Neuron (in vitro differentiated cells): ENCODE measurements around the gene TBX10.
"Not testable (repeated sequence)": the region's sequence is repeated elsewhere in the genome, so short reads cannot be mapped to it uniquely, and the experiment has no call there.

Experiments used
- H2AFZ ChIP-seq: one replicate; pipeline ENCODE4 v1.6.1; 2013; ENCODE audit warnings: low read depth, mild to moderate bottlenecking, inconsistent platforms, low read length, moderate library complexity
- H3K27me3 ChIP-seq: one replicate; pipeline ENCODE4 v1.6.1; 2013; ENCODE audit warnings: low read length; ENCODE audit not compliant: insufficient read depth
- H3K36me3 ChIP-seq: one replicate; pipeline ENCODE4 v1.6.1; 2013; ENCODE audit warnings: low read length; ENCODE audit not compliant: insufficient read depth
- H3K4me1 ChIP-seq: one replicate; pipeline ENCODE4 v1.6.1; 2013; ENCODE audit warnings: low read length; ENCODE audit not compliant: insufficient read depth
- H3K4me3 ChIP-seq: 2 replicates; pipeline ENCODE4 v1.5.1; 2013; ENCODE audit warnings: mild to moderate bottlenecking, low read length, moderate library complexity
- H3K9me3 ChIP-seq: one replicate; pipeline ENCODE4 v1.6.1; 2013; ENCODE audit warnings: low read length

TBX10 gene

GRCh38 chr11:67645521-67646461 lies 6.2 kb upstream of the TBX10 start:
- H3K9me3 ChIP-seq: no peaks in the 10 kb centered on the region
- no peaks in the 10 kb centered on the region for H3K27me3 ChIP-seq
- H3K36me3 ChIP-seq: no peaks in the 10 kb centered on the region
- H2AFZ ChIP-seq: no peak overlapping the region
- no peak overlapping the region for H3K4me3 ChIP-seq
- H3K4me1 ChIP-seq: no peaks in the 10 kb centered on the region

GRCh38 chr11:67644472-67645418 lies 5.2 kb upstream of the TBX10 start:
- Histone ChIP-seq H3K27me3 (no peaks in the 10 kb centered on the region), H3K9me3 (no peaks in the 10 kb centered on the region), H3K36me3 (no peaks in the 10 kb centered on the region), H2AFZ (no peak overlapping the region), H3K4me1 (peaks cover 6% of the 10 kb centered on the region), H3K4me3 (no peak overlapping the region)

GRCh38 chr11:67644042-67644441 lies 4.5 kb upstream of the TBX10 start:
- no peaks in the 10 kb centered on the region for H3K36me3 ChIP-seq
- no peak overlapping the region for H3K4me3 ChIP-seq
- peaks cover 9% of the 10 kb centered on the region for H3K4me1 ChIP-seq
- H3K9me3 ChIP-seq: no peaks in the 10 kb centered on the region
- H2AFZ ChIP-seq: no peak overlapping the region
- no peaks in the 10 kb centered on the region for H3K27me3 ChIP-seq

- Histone ChIP-seq H3K36me3 (no peaks in the 10 kb centered on the region), H3K4me1 (peaks cover 9% of the 10 kb centered on the region), H2AFZ (no peak overlapping the region), H3K4me3 (no peak overlapping the region), H3K27me3 (no peaks in the 10 kb centered on the region), H3K9me3 (no peaks in the 10 kb centered on the region)
These were observed 2.9 kb upstream of the TBX10 start for GRCh38 chr11:67642173-67643120.

GRCh38 chr11:67641338-67642172 lies 2.0 kb upstream of the TBX10 start:
- H3K4me1 ChIP-seq: peaks cover 9% of the 10 kb centered on the region
- no peaks in the 10 kb centered on the region for H3K9me3 ChIP-seq
- H3K27me3 ChIP-seq: no peaks in the 10 kb centered on the region
- no peak overlapping the region for H3K4me3 ChIP-seq
- no peaks in the 10 kb centered on the region for H3K36me3 ChIP-seq
- no peak overlapping the region for H2AFZ ChIP-seq

- H3K9me3 ChIP-seq: no peaks in the 10 kb centered on the region
- no peak overlapping the region for H3K4me3 ChIP-seq
- H2AFZ ChIP-seq: no peak overlapping the region
- no peaks in the 10 kb centered on the region for H3K27me3 ChIP-seq
- peaks cover 9% of the 10 kb centered on the region for H3K4me1 ChIP-seq
- H3K36me3 ChIP-seq: no peaks in the 10 kb centered on the region
These were observed 1.3 kb upstream of the TBX10 start for GRCh38 chr11:67640758-67641337.

GRCh38 chr11:67640021-67640757 lies 626 bp upstream of the TBX10 start:
- peaks cover 9% of the 10 kb centered on the region for H3K4me1 ChIP-seq
- H3K36me3 ChIP-seq: no peaks in the 10 kb centered on the region
- H2AFZ ChIP-seq: no peak overlapping the region
- H3K27me3 ChIP-seq: no peaks in the 10 kb centered on the region
- H3K4me3 ChIP-seq: no peak overlapping the region
- H3K9me3 ChIP-seq: no peaks in the 10 kb centered on the region

GRCh38 chr11:67638535-67639437 lies 777 bp downstream of the TBX10 start:
- Histone ChIP-seq H3K36me3 (no peaks in the 10 kb centered on the region), H2AFZ (no peak overlapping the region), H3K4me3 (no peak overlapping the region), H3K9me3 (no peaks in the 10 kb centered on the region), H3K27me3 (no peaks in the 10 kb centered on the region), H3K4me1 (peaks cover 9% of the 10 kb centered on the region)

GRCh38 chr11:67637441-67637840 lies 2.1 kb downstream of the TBX10 start:
- not testable (repeated sequence) for H2AFZ ChIP-seq, H3K4me3 ChIP-seq, H3K36me3 ChIP-seq, H3K27me3 ChIP-seq, H3K9me3 ChIP-seq, H3K4me1 ChIP-seq

- Histone ChIP-seq H3K4me1 (peaks cover 9% of the 10 kb centered on the region), H2AFZ (no peak overlapping the region), H3K27me3 (no peaks in the 10 kb centered on the region), H3K4me3 (no peak overlapping the region), H3K36me3 (no peaks in the 10 kb centered on the region), H3K9me3 (no peaks in the 10 kb centered on the region)
These were observed 2.6 kb downstream of the TBX10 start for GRCh38 chr11:67636962-67637361.
